ENCODE measurements around the gene RAD51B. TPM values are rescaled to one million over a fixed set of nuclear protein-coding genes. Genes with fewer than 3 reads are reported as not detected.

Gene RAD51B
- total and polyA plus RNA-seq, 2 of the 13 experiments (the other 11 are each of a cell fraction or from before 2014, with no cell fraction given): 7.0 to 9.5 TPM

DNA sequence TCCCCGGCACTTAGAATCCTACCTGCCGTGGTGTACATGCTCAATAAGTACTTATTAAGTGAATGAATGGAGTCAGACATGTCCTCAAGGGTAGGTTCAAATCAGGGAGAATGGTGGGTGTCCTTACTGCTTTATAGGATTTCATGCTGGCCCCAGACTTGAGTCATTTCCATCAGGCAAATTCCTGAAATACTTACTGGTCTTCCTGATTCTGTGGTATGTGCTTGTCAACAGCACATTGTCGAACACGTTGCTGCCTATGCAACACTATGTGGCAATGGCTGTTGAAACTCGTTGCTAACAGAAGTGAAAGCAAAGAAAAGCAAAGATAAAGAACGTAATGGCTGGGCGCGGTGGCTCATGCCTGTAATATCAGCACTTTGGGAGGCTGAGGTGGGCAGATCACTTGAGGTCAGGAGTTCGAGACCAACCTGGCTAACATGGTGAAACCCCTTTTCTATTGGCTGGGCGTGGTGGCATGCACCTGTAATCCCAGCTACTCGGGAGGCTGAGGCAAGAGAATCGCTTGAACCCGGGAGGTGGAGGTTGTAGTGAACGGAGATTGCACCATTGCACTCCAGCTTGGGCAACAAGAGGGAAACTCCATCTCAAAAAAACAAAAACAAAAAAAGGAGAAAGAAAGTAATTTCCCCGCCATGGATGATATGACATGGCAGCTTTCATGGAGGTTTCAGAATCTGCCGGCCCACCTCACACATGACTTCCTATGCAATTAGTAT is 758.4 kb downstream of the RAD51B start (continued):
- TF ChIP-seq, protein P1, sequence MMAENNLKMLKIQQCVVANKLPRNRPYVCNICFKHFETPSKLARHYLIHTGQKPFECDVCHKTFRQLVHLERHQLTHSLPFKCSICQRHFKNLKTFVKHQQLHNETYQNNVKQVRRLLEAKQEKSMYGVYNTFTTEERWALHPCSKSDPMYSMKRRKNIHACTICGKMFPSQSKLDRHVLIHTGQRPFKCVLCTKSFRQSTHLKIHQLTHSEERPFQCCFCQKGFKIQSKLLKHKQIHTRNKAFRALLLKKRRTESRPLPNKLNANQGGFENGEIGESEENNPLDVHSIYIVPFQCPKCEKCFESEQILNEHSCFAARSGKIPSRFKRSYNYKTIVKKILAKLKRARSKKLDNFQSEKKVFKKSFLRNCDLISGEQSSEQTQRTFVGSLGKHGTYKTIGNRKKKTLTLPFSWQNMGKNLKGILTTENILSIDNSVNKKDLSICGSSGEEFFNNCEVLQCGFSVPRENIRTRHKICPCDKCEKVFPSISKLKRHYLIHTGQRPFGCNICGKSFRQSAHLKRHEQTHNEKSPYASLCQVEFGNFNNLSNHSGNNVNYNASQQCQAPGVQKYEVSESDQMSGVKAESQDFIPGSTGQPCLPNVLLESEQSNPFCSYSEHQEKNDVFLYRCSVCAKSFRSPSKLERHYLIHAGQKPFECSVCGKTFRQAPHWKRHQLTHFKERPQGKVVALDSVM (CRISPR knock-in tag; IDR thresholded peaks at IDR 0.05): 0 out of 2 replicates have a peak, but pooled peaks have one; percentile 28
- TF ChIP-seq AHR (CRISPR knock-in tag; IDR thresholded peaks at IDR 0.05) (no peak), NONO (IDR thresholded peaks at IDR 0.05) (no peak), NONO (CRISPR knock-in tag; conservative IDR thresholded peaks at IDR 0.05) (peak; percentile 62; the same call in 1 of the 2 replicates), FOXO1 (CRISPR knock-in tag; IDR thresholded peaks at IDR 0.05) (peak; percentile 95), ZMYM3 (CRISPR knock-in tag; IDR thresholded peaks at IDR 0.05) (peak; percentile 91), ZBTB20 (CRISPR knock-in tag; IDR thresholded peaks at IDR 0.05; ENCODE audit: borderline replicate concordance, low read depth) (no peak), CREM (IDR thresholded peaks at IDR 0.05) (peak; percentile 57; the same call in 1 of the 2 replicates), CREM (CRISPR knock-in tag; IDR thresholded peaks at IDR 0.05) (no peak), FOXK1 (CRISPR knock-in tag; IDR thresholded peaks at IDR 0.05; ENCODE audit: borderline replicate concordance, low read depth) (peak; percentile 95; the same call in 1 of the 2 replicates), SNRNP70 (IDR thresholded peaks at IDR 0.05; ENCODE audit: low read depth, low read length) (no peak), CEBPG (CRISPR knock-in tag; IDR thresholded peaks at IDR 0.05) (peak; percentile 97), RAD21 (CRISPR knock-in tag; IDR thresholded peaks at IDR 0.05) (no peak)
- TF ChIP-seq, protein P2, sequence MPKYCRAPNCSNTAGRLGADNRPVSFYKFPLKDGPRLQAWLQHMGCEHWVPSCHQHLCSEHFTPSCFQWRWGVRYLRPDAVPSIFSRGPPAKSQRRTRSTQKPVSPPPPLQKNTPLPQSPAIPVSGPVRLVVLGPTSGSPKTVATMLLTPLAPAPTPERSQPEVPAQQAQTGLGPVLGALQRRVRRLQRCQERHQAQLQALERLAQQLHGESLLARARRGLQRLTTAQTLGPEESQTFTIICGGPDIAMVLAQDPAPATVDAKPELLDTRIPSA (CRISPR knock-in tag; IDR thresholded peaks at IDR 0.05; ENCODE audit: borderline replicate concordance): no peak
- TF ChIP-seq, protein P3, sequence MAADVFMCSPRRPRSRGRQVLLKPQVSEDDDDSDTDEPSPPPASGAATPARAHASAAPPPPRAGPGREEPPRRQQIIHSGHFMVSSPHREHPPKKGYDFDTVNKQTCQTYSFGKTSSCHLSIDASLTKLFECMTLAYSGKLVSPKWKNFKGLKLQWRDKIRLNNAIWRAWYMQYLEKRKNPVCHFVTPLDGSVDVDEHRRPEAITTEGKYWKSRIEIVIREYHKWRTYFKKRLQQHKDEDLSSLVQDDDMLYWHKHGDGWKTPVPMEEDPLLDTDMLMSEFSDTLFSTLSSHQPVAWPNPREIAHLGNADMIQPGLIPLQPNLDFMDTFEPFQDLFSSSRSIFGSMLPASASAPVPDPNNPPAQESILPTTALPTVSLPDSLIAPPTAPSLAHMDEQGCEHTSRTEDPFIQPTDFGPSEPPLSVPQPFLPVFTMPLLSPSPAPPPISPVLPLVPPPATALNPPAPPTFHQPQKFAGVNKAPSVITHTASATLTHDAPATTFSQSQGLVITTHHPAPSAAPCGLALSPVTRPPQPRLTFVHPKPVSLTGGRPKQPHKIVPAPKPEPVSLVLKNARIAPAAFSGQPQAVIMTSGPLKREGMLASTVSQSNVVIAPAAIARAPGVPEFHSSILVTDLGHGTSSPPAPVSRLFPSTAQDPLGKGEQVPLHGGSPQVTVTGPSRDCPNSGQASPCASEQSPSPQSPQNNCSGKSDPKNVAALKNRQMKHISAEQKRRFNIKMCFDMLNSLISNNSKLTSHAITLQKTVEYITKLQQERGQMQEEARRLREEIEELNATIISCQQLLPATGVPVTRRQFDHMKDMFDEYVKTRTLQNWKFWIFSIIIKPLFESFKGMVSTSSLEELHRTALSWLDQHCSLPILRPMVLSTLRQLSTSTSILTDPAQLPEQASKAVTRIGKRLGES (CRISPR knock-in tag; IDR thresholded peaks at IDR 0.05; ENCODE audit: borderline replicate concordance): no peak
- TF ChIP-seq, protein P4, sequence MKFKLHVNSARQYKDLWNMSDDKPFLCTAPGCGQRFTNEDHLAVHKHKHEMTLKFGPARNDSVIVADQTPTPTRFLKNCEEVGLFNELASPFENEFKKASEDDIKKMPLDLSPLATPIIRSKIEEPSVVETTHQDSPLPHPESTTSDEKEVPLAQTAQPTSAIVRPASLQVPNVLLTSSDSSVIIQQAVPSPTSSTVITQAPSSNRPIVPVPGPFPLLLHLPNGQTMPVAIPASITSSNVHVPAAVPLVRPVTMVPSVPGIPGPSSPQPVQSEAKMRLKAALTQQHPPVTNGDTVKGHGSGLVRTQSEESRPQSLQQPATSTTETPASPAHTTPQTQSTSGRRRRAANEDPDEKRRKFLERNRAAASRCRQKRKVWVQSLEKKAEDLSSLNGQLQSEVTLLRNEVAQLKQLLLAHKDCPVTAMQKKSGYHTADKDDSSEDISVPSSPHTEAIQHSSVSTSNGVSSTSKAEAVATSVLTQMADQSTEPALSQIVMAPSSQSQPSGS (CRISPR knock-in tag; IDR thresholded peaks at IDR 0.05): peak; percentile 84
- TF ChIP-seq, protein P5, sequence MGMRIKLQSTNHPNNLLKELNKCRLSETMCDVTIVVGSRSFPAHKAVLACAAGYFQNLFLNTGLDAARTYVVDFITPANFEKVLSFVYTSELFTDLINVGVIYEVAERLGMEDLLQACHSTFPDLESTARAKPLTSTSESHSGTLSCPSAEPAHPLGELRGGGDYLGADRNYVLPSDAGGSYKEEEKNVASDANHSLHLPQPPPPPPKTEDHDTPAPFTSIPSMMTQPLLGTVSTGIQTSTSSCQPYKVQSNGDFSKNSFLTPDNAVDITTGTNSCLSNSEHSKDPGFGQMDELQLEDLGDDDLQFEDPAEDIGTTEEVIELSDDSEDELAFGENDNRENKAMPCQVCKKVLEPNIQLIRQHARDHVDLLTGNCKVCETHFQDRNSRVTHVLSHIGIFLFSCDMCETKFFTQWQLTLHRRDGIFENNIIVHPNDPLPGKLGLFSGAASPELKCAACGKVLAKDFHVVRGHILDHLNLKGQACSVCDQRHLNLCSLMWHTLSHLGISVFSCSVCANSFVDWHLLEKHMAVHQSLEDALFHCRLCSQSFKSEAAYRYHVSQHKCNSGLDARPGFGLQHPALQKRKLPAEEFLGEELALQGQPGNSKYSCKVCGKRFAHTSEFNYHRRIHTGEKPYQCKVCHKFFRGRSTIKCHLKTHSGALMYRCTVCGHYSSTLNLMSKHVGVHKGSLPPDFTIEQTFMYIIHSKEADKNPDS (CRISPR knock-in tag; IDR thresholded peaks at IDR 0.05): peak; percentile 45; the same call in 1 of the 2 replicates
- TF ChIP-seq, protein P6, sequence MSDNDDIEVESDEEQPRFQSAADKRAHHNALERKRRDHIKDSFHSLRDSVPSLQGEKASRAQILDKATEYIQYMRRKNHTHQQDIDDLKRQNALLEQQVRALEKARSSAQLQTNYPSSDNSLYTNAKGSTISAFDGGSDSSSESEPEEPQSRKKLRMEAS (IDR thresholded peaks at IDR 0.05): peak; percentile 88
- TF ChIP-seq, protein P7, sequence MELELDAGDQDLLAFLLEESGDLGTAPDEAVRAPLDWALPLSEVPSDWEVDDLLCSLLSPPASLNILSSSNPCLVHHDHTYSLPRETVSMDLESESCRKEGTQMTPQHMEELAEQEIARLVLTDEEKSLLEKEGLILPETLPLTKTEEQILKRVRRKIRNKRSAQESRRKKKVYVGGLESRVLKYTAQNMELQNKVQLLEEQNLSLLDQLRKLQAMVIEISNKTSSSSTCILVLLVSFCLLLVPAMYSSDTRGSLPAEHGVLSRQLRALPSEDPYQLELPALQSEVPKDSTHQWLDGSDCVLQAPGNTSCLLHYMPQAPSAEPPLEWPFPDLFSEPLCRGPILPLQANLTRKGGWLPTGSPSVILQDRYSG (CRISPR knock-in tag; IDR thresholded peaks at IDR 0.05): no peak

All from HepG2 (cell line).